ENCODE measurements around the gene HDAC5.
"Not testable (repeated sequence)": the region's sequence is repeated elsewhere in the genome, so short reads cannot be mapped to it uniquely, and the experiment has no call there.

Gene HDAC5

GRCh38 chr17:44144966-44145739 is 21.7 kb upstream of the HDAC5 start:
- TF ChIP-seq CTCF (IDR thresholded peaks at IDR 0.05; ENCODE audit: borderline replicate concordance, insufficient read depth, low read depth, low read length), result no peak
- H3K4me3 ChIP-seq (ENCODE audit: low read depth, low read length), result no peak overlapping the region

GRCh38 chr17:44143921-44144320 is 20.5 kb upstream of the HDAC5 start:
- H3K4me3 ChIP-seq (ENCODE audit: low read depth, low read length), result not testable (repeated sequence)

- no peak for TF ChIP-seq CTCF (IDR thresholded peaks at IDR 0.05; ENCODE audit: borderline replicate concordance, insufficient read depth, low read depth, low read length)
- no peak overlapping the region for H3K4me3 ChIP-seq (ENCODE audit: low read depth, low read length)
Observed at GRCh38 chr17:44137891-44138709, 14.7 kb upstream of the HDAC5 start.

GRCh38 chr17:44134752-44135568 is 11.5 kb upstream of the HDAC5 start:
- TF ChIP-seq CTCF (IDR thresholded peaks at IDR 0.05; ENCODE audit: borderline replicate concordance, insufficient read depth, low read depth, low read length), result no peak
- H3K4me3 ChIP-seq (ENCODE audit: low read depth, low read length), result no peak overlapping the region

GRCh38 chr17:44133918-44134476 is 10.6 kb upstream of the HDAC5 start:
- no peak overlapping the region for H3K4me3 ChIP-seq (ENCODE audit: low read depth, low read length)
- TF ChIP-seq CTCF (IDR thresholded peaks at IDR 0.05; ENCODE audit: borderline replicate concordance, insufficient read depth, low read depth, low read length), result no peak

- no peak overlapping the region for H3K4me3 ChIP-seq (ENCODE audit: low read depth, low read length)
- TF ChIP-seq CTCF (IDR thresholded peaks at IDR 0.05; ENCODE audit: borderline replicate concordance, insufficient read depth, low read depth, low read length), result no peak
Observed at GRCh38 chr17:44132275-44132821, 8.9 kb upstream of the HDAC5 start.

- H3K4me3 ChIP-seq (ENCODE audit: low read depth, low read length), result not testable (repeated sequence)
Observed at GRCh38 chr17:44131372-44131771, 7.9 kb upstream of the HDAC5 start.
